ENCODE results near the gene MOK. TPM values are rescaled to one million over a fixed set of nuclear protein-coding genes. Genes with fewer than 3 reads are reported as not detected.

Gene MOK
- total RNA-seq, 4 donors from 2014 or later = 9.6 to 18.3 (median 10.7) TPM

DNA sequence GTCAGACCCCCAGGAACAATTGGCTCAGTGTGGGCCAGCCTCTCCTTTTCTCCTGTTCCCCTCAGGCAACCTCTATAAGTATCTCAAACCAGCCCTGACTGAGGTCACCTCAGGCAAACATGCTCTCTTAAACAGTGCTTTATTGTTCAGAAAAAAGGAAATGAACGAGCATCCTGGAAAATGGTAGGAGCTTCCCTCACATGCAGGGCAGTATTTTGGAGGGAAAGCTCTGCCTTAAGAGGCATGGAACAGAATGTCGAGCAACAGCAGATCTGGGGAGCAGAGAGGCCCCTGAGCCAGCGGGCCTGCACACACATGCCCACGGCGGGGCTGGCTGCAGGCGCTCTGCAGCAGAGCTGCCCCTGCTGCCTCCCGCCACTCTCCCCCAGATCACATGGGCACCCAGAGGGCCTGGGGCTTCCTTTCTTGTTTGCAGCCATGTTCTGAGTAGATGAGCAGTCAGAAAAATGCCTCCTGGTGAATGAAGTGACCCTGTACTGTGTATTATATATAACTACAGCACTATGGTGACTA lies 42.0 kb downstream of the MOK start:
- H3K4me3 ChIP-seq = no peak overlapping the region
- no peak for DNase-seq (ENCODE audit: extremely low spot score)
- peaks cover 19 to 23% (median 20%) of the 10 kb centered on the region in 4 donors for H3K4me1 ChIP-seq
- H3K27me3 ChIP-seq = no peaks in the 10 kb centered on the region
- no peaks in the 10 kb centered on the region for H3K36me3 ChIP-seq
- intact Hi-C loops (cut with DNase I) = no loop called here
- no peak overlapping the region for H3K27ac ChIP-seq (replicated peaks in 1 of 4)
- no peaks in the 10 kb centered on the region for H3K9me3 ChIP-seq
- TF ChIP-seq POLR2A (IDR thresholded peaks at IDR 0.05; ENCODE audit: low read depth) = no peak
- TF ChIP-seq, protein P1, sequence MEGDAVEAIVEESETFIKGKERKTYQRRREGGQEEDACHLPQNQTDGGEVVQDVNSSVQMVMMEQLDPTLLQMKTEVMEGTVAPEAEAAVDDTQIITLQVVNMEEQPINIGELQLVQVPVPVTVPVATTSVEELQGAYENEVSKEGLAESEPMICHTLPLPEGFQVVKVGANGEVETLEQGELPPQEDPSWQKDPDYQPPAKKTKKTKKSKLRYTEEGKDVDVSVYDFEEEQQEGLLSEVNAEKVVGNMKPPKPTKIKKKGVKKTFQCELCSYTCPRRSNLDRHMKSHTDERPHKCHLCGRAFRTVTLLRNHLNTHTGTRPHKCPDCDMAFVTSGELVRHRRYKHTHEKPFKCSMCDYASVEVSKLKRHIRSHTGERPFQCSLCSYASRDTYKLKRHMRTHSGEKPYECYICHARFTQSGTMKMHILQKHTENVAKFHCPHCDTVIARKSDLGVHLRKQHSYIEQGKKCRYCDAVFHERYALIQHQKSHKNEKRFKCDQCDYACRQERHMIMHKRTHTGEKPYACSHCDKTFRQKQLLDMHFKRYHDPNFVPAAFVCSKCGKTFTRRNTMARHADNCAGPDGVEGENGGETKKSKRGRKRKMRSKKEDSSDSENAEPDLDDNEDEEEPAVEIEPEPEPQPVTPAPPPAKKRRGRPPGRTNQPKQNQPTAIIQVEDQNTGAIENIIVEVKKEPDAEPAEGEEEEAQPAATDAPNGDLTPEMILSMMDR (IDR thresholded peaks at IDR 0.05) = no peak
- no peak for TF ChIP-seq EP300 (IDR thresholded peaks at IDR 0.05)
- no peak for TF ChIP-seq POLR2AphosphoS5 (IDR thresholded peaks at IDR 0.05)
- WGBS = 71% methylated on average over 7 of the region's 7 CpGs

DNA sequence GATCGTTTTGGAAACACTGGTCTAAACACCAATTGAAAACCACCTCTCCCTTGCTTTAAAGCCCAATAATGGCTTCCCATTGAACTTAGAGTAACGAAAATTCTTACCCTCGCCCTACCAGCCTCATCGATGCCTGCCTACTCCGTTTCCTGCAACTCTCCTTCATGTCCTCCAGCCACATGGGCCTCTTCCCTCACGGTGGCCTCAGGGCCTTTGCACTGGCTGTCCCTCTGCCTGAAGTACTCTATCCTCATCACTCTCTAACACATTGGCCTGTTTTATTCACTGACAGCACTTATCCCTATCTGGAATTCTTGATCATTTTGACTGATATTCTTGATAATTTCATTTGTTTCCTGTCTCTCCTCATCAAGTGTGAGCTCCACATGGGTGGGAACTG lies 46.8 kb downstream of the MOK start:
- intact Hi-C loops (cut with DNase I) = no loop called here
- DNase-seq (ENCODE audit: extremely low spot score) = no peak
- Histone ChIP-seq H3K27ac (replicated peaks in 1 of 4) (no peak overlapping the region), H3K27me3 (no peaks in the 10 kb centered on the region), H3K4me3 (no peak overlapping the region), H3K36me3 (no peaks in the 10 kb centered on the region), H3K4me1 (peaks cover 7 to 23% (median 14%) of the 10 kb centered on the region in 4 donors), H3K9me3 (no peaks in the 10 kb centered on the region)
- WGBS = 97% methylated on average over 6 of the region's 6 CpGs
- TF ChIP-seq, protein P1 (IDR thresholded peaks at IDR 0.05) = no peak
- TF ChIP-seq POLR2AphosphoS5 (IDR thresholded peaks at IDR 0.05) (no peak), POLR2A (IDR thresholded peaks at IDR 0.05; ENCODE audit: low read depth) (no peak), EP300 (IDR thresholded peaks at IDR 0.05) (no peak)

DNA sequence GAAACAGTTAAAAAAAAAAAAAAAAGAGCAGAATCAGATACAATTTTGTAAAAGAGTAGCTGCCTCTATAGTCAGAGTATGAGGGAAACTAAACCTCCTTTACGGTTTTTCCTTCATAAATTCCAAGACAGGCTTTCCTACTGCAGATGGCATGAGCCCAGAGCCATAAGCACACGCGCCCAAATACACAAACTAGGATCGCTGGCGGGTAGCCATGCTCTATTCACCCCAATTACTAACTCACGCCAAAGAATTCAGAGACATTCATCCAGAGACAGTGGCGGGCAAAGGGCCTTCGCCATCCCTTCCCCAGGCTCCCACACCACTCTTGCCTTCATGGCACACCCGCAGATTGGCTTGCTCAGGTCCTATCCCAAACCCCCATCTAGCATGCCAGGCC lies 48.2 kb downstream of the MOK start:
- no peak overlapping the region for H3K4me3 ChIP-seq
- TF ChIP-seq POLR2A (IDR thresholded peaks at IDR 0.05; ENCODE audit: low read depth) = no peak
- TF ChIP-seq POLR2AphosphoS5 (IDR thresholded peaks at IDR 0.05) = no peak
- no peak for TF ChIP-seq EP300 (IDR thresholded peaks at IDR 0.05)
- TF ChIP-seq, protein P1 (IDR thresholded peaks at IDR 0.05) = no peak
- no peak for DNase-seq (ENCODE audit: extremely low spot score)
- 92% methylated on average over 6 of the region's 9 CpGs for WGBS
- H3K4me1 ChIP-seq = peaks cover 0 to 18% (median 9%) of the 10 kb centered on the region in 4 donors
- no peaks in the 10 kb centered on the region for H3K9me3 ChIP-seq
- intact Hi-C loops (cut with DNase I) = no loop called here
- H3K27ac ChIP-seq (replicated peaks in 1 of 4) = peak overlapping the region in 1 of 4 donors; percentile 4
- no peaks in the 10 kb centered on the region for H3K27me3 ChIP-seq
- H3K36me3 ChIP-seq = no peaks in the 10 kb centered on the region

GRCh38 chr14:102255401-102256190 lies 49.4 kb downstream of the MOK start:
- peak overlapping the region; percentile 43 to 70 (median 56) for H3K27ac ChIP-seq (replicated peaks in 1 of 4)
- no peak overlapping the region for H3K4me3 ChIP-seq
- WGBS = 60% methylated on average over 9 of the region's 9 CpGs
- no peak for DNase-seq (ENCODE audit: extremely low spot score)
- TF ChIP-seq POLR2A (IDR thresholded peaks at IDR 0.05; ENCODE audit: low read depth) (no peak), POLR2AphosphoS5 (IDR thresholded peaks at IDR 0.05) (peak in 1 of 2 donors; percentile 25), EP300 (IDR thresholded peaks at IDR 0.05) (no peak)
- TF ChIP-seq, protein P1 (IDR thresholded peaks at IDR 0.05) = no peak
- no peaks in the 10 kb centered on the region for H3K27me3 ChIP-seq
- peaks cover 0 to 10% (median 3%) of the 10 kb centered on the region in 4 donors for H3K36me3 ChIP-seq
- H3K9me3 ChIP-seq = no peaks in the 10 kb centered on the region
- intact Hi-C loops (cut with DNase I) = no loop called here
- peaks cover 0 to 18% (median 9%) of the 10 kb centered on the region in 4 donors for H3K4me1 ChIP-seq
